ENCODE data around the gene SWSAP1.

GRCh38 chr19:11410682-11411081 lies 36.2 kb downstream of the SWSAP1 start:
- TF ChIP-seq, protein P1, sequence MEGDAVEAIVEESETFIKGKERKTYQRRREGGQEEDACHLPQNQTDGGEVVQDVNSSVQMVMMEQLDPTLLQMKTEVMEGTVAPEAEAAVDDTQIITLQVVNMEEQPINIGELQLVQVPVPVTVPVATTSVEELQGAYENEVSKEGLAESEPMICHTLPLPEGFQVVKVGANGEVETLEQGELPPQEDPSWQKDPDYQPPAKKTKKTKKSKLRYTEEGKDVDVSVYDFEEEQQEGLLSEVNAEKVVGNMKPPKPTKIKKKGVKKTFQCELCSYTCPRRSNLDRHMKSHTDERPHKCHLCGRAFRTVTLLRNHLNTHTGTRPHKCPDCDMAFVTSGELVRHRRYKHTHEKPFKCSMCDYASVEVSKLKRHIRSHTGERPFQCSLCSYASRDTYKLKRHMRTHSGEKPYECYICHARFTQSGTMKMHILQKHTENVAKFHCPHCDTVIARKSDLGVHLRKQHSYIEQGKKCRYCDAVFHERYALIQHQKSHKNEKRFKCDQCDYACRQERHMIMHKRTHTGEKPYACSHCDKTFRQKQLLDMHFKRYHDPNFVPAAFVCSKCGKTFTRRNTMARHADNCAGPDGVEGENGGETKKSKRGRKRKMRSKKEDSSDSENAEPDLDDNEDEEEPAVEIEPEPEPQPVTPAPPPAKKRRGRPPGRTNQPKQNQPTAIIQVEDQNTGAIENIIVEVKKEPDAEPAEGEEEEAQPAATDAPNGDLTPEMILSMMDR (conservative IDR thresholded peaks at IDR 0.05) = no peak
- TF ChIP-seq EZH2 (IDR thresholded peaks at IDR 0.05; ENCODE audit: low read depth) = no peak
